IPS-18a (cell line): ENCODE data around the gene ZNF319.

Experiments used
- H3K27ac ChIP-seq: one replicate; pipeline ENCODE4 v1.5.1; 2013; ENCODE audit warnings: low read length
- H3K27me3 ChIP-seq: one replicate; pipeline ENCODE4 v1.6.1; 2013; ENCODE audit warnings: mild to moderate bottlenecking, low read length; ENCODE audit not compliant: control insufficient read depth, insufficient read depth
- H3K36me3 ChIP-seq: one replicate; pipeline ENCODE4 v1.6.1; 2013; ENCODE audit warnings: low read depth, low read length; ENCODE audit not compliant: control insufficient read depth
- H3K4me1 ChIP-seq: one replicate; pipeline ENCODE4 v1.6.1; 2013; ENCODE audit warnings: low read depth, low read length; ENCODE audit not compliant: control insufficient read depth
- H3K4me3 ChIP-seq: one replicate; pipeline ENCODE4 v1.5.1; 2013; ENCODE audit warnings: low read length
- H3K9ac ChIP-seq: one replicate; pipeline ENCODE4 v1.6.1; 2013; ENCODE audit warnings: mild to moderate bottlenecking, low read length, moderate library complexity
- H3K9me3 ChIP-seq: one replicate; pipeline ENCODE4 v1.6.1; 2013; ENCODE audit warnings: low read depth, low read length; ENCODE audit not compliant: control insufficient read depth

Gene ZNF319

DNA sequence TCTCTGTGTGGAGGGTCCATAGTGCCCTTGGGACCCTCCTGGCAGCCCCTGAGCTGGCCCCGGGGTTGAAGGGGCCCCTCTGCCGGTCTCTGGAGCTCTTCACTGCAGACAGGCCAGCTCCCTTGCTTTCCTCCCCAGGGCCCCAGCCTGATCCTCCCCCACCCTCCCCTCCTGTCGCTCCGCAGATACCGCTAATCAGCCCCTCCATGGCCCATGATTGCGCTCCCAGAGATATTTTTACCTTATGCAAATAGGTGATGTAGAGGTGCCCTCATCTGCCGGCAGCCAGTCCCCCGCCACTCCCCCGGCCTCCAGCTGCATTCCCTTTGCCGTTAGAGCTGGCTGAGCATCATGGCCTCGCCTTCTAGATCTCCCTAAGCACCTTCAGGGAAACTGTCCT, 34.3 kb upstream of the ZNF319 start:
- Histone ChIP-seq H3K9ac (no peak overlapping the region), H3K4me1 (no peaks in the 10 kb centered on the region), H3K27ac (no peak overlapping the region), H3K9me3 (no peaks in the 10 kb centered on the region), H3K4me3 (no peak overlapping the region), H3K36me3 (no peaks in the 10 kb centered on the region), H3K27me3 (no peaks in the 10 kb centered on the region)

DNA sequence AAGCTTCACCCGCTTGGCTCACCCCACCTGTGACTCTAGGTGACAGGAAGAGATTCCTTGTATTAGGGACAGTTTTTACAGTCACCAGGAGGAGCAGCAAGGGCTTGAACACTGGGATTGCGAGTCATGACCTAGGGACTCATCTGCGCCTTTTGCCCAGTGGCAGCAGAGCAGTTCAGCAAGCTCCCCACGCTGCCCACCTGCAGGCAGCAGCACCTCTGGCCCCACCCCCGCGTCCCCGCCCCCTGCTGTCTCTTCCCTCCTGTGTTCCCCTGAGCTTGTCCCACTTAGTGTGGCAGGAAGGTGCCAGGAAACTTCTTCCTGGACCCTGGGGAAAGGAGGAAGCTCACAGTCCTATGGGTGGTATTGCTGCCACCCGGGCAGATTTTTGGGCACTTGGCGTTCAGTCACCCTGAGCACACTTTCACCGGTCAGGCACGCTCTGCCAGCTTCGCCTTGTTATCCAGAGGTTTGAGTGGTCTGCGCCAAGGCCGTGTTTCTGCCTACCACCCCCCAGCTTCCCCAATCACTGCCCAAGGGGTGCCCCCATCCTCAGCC, 33.7 kb upstream of the ZNF319 start:
- Histone ChIP-seq H3K27ac (no peak overlapping the region), H3K4me1 (no peaks in the 10 kb centered on the region), H3K9ac (no peak overlapping the region), H3K9me3 (no peaks in the 10 kb centered on the region), H3K27me3 (no peaks in the 10 kb centered on the region), H3K4me3 (no peak overlapping the region), H3K36me3 (no peaks in the 10 kb centered on the region)

DNA sequence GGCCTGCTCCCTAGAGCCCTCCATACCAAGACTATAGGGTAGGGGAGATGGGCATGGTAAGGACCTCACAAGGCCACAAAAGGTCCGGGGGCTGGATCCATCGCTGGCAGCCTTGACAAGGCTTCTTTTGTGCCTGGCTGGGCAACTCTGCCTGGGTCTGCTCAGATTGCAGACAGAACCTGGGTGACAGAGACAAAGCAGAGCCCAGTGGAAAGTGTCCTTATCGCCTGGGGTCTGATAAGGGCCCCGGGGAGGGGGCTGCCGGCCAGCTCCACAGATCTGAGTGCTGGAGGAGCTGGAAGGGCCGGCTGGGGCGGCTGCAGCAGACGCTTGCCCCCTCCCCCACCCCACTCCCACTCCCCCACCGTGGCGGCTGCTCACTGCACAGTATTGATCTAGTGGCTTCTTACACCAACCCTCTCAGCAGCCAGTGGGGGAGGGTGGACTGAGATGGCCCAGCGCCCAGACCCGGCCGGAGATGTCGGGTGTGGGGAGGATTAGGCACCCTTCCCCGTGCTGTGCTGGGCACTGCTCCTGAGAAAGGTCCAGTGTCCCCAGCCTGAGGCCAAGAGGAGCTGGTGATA, 32.3 kb upstream of the ZNF319 start:
- Histone ChIP-seq H3K4me1 (peaks cover 12% of the 10 kb centered on the region), H3K36me3 (no peaks in the 10 kb centered on the region), H3K27ac (no peak overlapping the region), H3K9me3 (no peaks in the 10 kb centered on the region), H3K27me3 (no peaks in the 10 kb centered on the region), H3K4me3 (no peak overlapping the region), H3K9ac (no peak overlapping the region)

DNA sequence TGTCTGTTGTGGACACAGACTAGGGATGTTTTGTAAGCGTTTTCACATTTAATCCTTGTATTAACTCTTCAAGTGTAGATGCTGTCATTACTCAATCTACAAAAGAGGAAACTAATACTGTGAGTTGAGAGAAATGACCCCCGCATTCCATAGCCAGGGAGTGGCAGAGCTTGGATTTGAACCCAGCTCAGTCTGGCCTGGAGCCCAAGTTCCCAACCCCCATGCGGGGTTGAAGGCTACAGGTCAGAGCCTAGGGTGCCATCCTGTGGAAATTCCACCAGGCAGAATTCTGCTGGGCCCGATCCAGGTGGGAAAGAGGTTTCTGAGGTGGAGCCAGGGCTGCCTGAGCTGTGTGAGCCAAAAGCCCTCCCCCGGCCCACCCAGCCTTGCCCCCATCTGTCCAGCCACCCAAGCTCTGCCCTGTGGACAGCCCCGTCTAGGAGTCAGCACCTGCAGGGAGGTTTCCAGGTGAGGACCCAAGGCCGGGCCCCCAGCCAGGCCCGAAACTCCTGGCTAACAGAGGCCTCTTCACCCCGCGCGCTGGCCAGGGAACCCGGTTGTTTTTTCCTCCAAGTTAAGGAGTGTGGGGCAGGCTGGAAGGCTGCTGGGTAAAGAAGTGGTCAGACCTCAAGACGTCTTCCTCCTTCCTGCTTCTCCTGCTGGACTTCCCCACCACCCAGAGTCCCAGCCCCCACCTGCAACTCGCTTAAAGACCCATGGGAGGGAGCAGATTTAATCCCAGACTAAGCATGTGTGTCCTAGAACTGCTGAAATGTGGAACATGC, 30.7 kb upstream of the ZNF319 start:
- no peaks in the 10 kb centered on the region for H3K36me3 ChIP-seq
- no peak overlapping the region for H3K4me3 ChIP-seq
- H3K27me3 ChIP-seq: no peaks in the 10 kb centered on the region
- H3K9ac ChIP-seq: no peak overlapping the region
- H3K27ac ChIP-seq: no peak overlapping the region
- H3K9me3 ChIP-seq: no peaks in the 10 kb centered on the region
- peaks cover 13% of the 10 kb centered on the region for H3K4me1 ChIP-seq

DNA sequence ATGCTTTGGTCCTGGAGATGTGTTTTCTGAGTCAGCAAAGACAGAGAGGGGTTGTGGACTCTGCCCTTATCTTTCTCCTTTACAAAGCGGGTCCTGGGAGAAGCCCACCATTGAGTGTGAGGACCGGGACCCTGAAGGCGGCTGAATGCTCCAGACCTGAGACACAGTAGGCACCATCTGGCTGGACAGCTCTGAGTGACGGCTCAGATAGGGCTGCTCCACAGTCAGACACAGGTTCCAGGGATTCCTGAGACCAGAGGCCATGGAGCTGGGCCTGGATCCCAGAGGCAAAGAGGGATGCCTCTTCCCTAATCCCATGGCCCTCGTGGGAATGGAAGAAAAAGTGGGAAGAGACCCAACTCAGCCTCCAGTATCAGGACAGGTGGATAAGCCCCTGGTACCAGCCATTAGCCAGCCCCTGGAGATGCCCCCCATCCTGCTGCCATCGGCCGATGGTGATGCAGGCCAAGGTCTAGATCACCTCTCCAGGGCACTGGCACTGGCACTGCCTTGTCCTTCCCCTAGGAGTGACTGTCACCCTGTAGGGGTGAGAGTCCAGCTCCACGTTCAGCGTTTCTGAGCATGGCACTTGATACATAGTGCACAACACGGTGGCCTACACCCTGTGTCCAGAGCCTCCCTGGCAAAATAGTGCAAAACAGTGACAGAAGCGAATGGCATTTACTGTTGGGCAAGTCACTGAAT, 29.8 kb upstream of the ZNF319 start:
- Histone ChIP-seq H3K9me3 (no peaks in the 10 kb centered on the region), H3K36me3 (no peaks in the 10 kb centered on the region), H3K4me3 (no peak overlapping the region), H3K4me1 (peaks cover 13% of the 10 kb centered on the region), H3K9ac (no peak overlapping the region), H3K27me3 (no peaks in the 10 kb centered on the region), H3K27ac (no peak overlapping the region)

DNA sequence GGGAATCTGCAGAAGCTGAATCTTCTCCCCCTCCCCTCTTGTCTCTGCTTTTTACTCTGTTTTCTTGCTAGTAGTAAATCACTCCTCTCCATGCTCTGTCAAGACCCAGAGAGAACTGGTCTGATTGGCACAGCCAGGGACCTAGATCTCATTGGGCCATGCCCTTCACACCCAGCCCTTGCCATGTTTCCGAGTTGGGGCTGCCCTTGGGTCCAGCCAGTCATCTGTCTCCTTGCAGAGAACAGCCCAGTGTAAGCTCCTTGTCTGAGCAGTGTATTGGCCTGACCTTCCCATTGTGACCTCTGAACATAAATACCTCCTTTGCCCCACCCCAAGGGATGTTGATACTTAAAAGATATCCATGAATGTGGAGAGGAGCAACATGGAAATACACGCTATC, 28.9 kb upstream of the ZNF319 start:
- H3K4me1 ChIP-seq: peaks cover 13% of the 10 kb centered on the region
- no peak overlapping the region for H3K4me3 ChIP-seq
- H3K9me3 ChIP-seq: no peaks in the 10 kb centered on the region
- no peaks in the 10 kb centered on the region for H3K36me3 ChIP-seq
- H3K9ac ChIP-seq: no peak overlapping the region
- no peak overlapping the region for H3K27ac ChIP-seq
- peaks cover 7% of the 10 kb centered on the region for H3K27me3 ChIP-seq

DNA sequence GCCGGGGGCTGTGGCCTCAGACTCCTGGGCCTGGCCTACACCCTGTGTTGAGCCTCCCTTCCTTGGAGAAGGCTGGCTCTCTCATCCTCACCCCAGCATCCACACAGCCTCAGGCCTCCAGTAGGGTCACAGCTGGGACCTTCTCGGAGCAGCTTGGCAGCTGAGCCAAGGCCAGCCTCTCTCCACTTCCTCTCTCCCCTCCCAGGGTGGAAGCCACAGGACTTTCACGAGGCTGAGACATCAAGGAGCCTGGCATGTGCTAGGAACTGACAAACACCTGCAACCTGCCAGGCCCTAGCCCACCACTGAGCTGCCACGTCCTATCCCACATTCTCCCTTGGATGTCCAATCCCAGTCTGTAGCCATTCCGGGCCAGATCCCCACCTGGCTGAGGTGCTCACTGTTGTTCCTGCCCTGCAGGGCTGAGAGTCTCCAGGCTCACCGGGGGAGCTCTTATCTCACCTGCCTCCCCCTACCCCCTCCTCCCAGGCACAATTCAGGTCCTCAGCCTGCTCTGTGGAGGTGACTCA, 28.1 kb upstream of the ZNF319 start:
- peaks cover 13% of the 10 kb centered on the region for H3K4me1 ChIP-seq
- H3K27ac ChIP-seq: no peak overlapping the region
- no peak overlapping the region for H3K9ac ChIP-seq
- no peaks in the 10 kb centered on the region for H3K36me3 ChIP-seq
- H3K9me3 ChIP-seq: no peaks in the 10 kb centered on the region
- no peak overlapping the region for H3K4me3 ChIP-seq
- H3K27me3 ChIP-seq: peaks cover 15% of the 10 kb centered on the region

DNA sequence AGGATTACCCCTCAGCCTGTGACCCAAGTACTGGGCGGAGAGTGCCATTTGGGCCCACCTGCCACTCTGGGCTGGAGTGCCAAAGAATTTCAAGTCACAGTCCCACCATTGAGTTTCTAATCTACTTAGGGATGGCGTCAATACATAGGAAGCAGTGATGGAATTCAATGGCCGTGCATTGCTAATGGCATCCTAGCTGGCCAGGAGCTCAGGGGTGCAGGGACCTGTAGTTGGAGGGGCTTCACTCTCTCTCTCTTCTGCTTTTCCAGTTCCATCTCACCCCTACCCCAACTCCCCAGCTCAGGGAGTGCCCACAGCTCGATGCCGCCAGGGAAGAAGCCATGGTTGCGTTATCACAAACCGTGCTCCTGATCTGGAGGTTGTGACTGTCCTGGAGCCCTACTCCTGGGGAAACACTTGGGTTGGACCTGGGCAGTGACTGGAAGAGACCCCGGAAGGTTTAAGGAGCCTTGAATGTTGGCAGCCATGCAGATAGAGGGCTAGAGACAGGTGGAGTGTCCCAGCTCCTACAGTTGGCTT, 27.5 kb upstream of the ZNF319 start:
- H3K4me3 ChIP-seq: peak overlapping the region; percentile 85
- H3K27ac ChIP-seq: no peak overlapping the region
- H3K36me3 ChIP-seq: no peaks in the 10 kb centered on the region
- peaks cover 17% of the 10 kb centered on the region for H3K4me1 ChIP-seq
- H3K9me3 ChIP-seq: no peaks in the 10 kb centered on the region
- peaks cover 21% of the 10 kb centered on the region for H3K27me3 ChIP-seq
- no peak overlapping the region for H3K9ac ChIP-seq

DNA sequence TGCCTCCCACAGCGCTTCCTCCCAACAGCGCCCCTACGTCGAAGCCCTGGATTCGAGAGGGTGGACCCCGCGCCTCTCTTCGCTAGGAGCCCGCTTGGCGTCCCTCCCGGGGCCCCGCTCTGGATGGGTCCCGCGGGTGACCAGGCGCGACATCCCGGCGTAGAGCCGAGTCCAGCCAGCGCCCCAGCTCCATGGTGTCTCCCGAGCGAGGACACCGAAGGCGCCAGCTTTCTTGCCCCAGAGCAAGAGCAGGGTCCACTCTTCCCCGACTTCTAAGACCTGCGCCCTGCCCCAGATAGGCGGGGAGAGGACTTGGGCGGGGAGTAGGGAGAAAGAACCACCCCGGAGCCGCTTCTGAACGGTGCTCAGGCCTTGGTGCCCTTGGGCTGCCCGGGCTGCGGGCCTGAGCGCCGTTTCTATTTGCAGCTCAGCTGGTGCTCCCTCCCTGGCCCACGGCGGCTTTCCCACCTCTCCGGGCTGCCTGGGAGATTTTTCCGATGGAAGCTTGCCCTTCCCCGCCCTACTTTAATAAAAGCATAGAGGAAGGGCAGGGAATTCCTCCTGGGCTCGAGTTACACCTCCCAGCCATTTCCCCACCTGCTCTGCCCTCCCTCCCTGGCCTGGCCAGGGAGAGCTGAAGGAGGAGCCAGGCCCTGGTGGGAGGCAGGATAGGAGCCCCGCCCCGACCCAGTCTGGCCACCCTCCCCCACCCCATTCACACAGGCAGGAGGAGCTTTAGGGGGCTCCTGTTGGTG, 26.9 kb upstream of the ZNF319 start:
- Histone ChIP-seq H3K27ac (no peak overlapping the region), H3K9ac (peak overlapping the region; percentile 67), H3K4me3 (peak overlapping the region; percentile 85), H3K9me3 (no peaks in the 10 kb centered on the region), H3K36me3 (no peaks in the 10 kb centered on the region), H3K27me3 (peaks cover 21% of the 10 kb centered on the region), H3K4me1 (peaks cover 23% of the 10 kb centered on the region)

DNA sequence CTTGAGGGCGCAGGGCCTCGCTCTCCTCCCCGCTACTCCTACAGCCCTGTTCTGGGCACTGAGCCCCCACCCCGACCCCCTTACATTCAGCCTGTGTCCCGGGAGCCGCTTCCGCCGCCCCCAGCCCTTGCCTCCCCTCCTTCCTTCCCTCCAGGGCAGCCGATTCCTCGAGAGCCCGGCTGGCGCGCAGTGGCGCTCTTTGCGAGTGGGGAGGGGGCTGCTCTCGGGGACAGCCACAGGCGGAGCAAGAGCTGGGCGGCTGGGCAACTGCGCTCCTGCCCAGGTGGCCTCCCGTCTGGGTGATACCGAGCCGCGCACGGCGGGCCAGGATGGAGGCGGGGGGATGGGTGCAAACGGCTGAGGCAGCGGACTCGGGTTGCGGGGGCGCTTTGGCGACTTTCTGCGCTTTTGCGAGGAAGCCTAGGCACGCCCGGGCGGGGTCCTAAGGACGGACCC, 26.3 kb upstream of the ZNF319 start:
- Histone ChIP-seq H3K36me3 (no peaks in the 10 kb centered on the region), H3K9me3 (no peaks in the 10 kb centered on the region), H3K4me3 (peak overlapping the region; percentile 85), H3K9ac (peak overlapping the region; percentile 67), H3K27me3 (peaks cover 21% of the 10 kb centered on the region), H3K4me1 (peaks cover 25% of the 10 kb centered on the region), H3K27ac (no peak overlapping the region)
